Measurements from ENCODE around the gene HMGCLL1. TPM values are rescaled to one million over a fixed set of nuclear protein-coding genes. Genes with fewer than 3 reads are reported as not detected.

HMGCLL1 gene
- total RNA-seq, 1 donor from 2014 or later: 1.2 TPM

DNA sequence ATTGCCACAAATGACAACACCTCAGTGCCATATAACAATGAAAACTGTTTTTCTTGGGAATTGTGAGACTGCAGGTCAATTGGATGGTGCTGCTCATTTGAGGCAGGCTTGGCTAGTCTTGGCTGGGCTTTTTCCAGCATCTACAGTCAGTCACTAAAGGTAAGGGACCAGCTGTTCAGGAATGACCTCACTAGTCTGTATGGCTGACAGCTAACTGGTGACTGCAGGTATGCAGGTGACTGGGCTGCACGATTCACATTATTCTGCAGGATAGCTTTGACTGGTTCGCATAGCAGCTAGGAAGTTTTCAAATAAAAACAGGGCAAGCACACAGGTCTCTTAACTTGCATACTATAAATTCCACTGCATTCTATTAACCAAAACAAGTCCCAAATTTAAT, 22.1 kb upstream of the HMGCLL1 start:
- TF ChIP-seq, protein P1, sequence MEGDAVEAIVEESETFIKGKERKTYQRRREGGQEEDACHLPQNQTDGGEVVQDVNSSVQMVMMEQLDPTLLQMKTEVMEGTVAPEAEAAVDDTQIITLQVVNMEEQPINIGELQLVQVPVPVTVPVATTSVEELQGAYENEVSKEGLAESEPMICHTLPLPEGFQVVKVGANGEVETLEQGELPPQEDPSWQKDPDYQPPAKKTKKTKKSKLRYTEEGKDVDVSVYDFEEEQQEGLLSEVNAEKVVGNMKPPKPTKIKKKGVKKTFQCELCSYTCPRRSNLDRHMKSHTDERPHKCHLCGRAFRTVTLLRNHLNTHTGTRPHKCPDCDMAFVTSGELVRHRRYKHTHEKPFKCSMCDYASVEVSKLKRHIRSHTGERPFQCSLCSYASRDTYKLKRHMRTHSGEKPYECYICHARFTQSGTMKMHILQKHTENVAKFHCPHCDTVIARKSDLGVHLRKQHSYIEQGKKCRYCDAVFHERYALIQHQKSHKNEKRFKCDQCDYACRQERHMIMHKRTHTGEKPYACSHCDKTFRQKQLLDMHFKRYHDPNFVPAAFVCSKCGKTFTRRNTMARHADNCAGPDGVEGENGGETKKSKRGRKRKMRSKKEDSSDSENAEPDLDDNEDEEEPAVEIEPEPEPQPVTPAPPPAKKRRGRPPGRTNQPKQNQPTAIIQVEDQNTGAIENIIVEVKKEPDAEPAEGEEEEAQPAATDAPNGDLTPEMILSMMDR (IDR thresholded peaks at IDR 0.05; ENCODE audit: borderline replicate concordance): no peak
- H3K4me1 ChIP-seq: no peaks in the 10 kb centered on the region
- no peak for DNase-seq
- H3K36me3 ChIP-seq: no peaks in the 10 kb centered on the region
- intact Hi-C loops (cut with micrococcal nuclease): no loop called here
- no peak overlapping the region for H3K4me3 ChIP-seq
- no peaks in the 10 kb centered on the region for H3K9me3 ChIP-seq (replicated peaks)
- no peak overlapping the region for H3K27ac ChIP-seq (replicated peaks)
- no peaks in the 10 kb centered on the region for H3K27me3 ChIP-seq (ENCODE audit: low read depth)

DNA sequence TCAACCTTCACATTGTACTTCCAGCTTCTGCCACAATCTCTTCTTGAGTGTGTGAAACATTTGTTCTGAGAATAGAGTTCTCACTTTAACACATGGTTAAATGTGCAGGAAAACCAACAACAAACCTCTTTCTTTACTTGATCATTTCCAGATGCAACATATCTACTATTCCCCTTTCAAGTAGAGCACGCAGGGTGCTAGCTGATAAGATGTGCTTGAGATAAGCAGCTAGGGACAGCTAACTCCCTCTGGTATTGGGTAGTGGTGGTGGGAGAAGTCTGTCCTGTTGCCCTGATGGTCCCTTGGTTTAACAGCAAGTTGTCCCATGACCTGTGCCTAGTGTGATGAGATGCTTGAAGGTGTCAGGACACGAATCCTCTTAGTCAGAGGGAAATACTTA, 15.4 kb upstream of the HMGCLL1 start:
- no peaks in the 10 kb centered on the region for H3K27me3 ChIP-seq (ENCODE audit: low read depth)
- H3K4me3 ChIP-seq: no peak overlapping the region
- intact Hi-C loops (cut with micrococcal nuclease): no loop called here
- DNase-seq: no peak
- TF ChIP-seq, protein P1 (IDR thresholded peaks at IDR 0.05; ENCODE audit: borderline replicate concordance): no peak
- H3K36me3 ChIP-seq: no peaks in the 10 kb centered on the region
- H3K9me3 ChIP-seq (replicated peaks): peaks cover 14% of the 10 kb centered on the region
- H3K27ac ChIP-seq (replicated peaks): no peak overlapping the region
- no peaks in the 10 kb centered on the region for H3K4me1 ChIP-seq

DNA sequence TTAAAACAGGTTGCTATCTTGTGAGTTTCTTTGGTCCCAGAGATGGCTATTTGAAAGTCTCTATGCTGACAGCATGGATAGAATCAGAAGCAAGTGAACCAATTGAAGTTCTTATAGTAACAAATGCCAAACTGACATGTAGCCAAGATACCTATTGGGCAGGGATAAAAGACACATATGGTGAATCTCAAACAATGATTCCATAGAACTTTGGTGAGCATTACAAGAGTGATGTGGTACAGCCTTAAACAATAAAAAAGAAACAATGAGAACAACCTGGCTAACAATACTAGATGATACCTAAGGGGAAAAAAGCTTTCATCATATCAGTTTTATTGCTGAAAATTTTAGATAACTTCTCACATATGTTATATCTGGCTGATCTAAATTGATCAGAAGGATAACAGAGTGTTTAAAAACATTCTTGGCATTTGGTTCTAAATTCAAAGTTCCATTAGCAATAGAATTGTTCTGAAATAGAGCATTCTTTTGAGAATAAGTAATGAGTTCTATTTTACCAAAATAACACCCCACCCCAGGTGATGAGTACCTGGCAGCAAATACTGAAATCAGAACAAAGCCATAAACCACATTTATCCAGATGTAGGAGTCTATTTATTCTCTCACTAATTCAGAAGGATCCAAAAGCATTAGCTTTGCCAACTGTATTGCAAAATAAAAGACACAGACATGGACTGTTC, 5.8 kb upstream of the HMGCLL1 start:
- H3K27ac ChIP-seq (replicated peaks): no peak overlapping the region
- no peaks in the 10 kb centered on the region for H3K36me3 ChIP-seq
- H3K4me1 ChIP-seq: no peaks in the 10 kb centered on the region
- no peak overlapping the region for H3K4me3 ChIP-seq
- H3K27me3 ChIP-seq (ENCODE audit: low read depth): no peaks in the 10 kb centered on the region
- DNase-seq: no peak
- H3K9me3 ChIP-seq (replicated peaks): peaks cover 4% of the 10 kb centered on the region
- TF ChIP-seq, protein P1 (IDR thresholded peaks at IDR 0.05; ENCODE audit: borderline replicate concordance): no peak
- intact Hi-C loops (cut with micrococcal nuclease): no loop called here

DNA sequence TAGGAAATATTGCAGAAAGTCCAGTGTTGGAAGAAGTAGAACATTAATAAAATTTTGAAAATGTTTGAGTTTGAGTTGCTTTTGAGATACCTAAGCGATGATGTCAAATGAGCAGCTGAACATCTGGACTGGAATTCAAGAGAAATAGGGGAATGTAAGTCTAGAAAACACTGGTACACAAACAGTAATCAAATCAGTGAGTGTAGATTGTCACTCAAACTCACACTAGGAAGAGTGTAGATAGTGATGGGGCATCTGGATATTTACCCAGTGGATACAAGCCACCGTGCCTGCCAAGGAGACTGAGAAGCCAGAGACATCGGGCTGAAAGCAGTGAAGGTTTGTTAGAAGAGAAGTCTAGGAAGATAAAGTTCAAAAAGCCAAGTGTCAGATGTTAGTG, 2.2 kb downstream of the HMGCLL1 start:
- H3K36me3 ChIP-seq: no peaks in the 10 kb centered on the region
- peaks cover 16% of the 10 kb centered on the region for H3K27me3 ChIP-seq (ENCODE audit: low read depth)
- no peaks in the 10 kb centered on the region for H3K4me1 ChIP-seq
- peaks cover 29% of the 10 kb centered on the region for H3K9me3 ChIP-seq (replicated peaks)
- peak overlapping the region; percentile 81 for H3K27ac ChIP-seq (replicated peaks)
- H3K4me3 ChIP-seq: peak overlapping the region; percentile 67
- intact Hi-C loops (cut with micrococcal nuclease): no loop called here
- DNase-seq: no peak
- TF ChIP-seq, protein P1 (IDR thresholded peaks at IDR 0.05; ENCODE audit: borderline replicate concordance): no peak

DNA sequence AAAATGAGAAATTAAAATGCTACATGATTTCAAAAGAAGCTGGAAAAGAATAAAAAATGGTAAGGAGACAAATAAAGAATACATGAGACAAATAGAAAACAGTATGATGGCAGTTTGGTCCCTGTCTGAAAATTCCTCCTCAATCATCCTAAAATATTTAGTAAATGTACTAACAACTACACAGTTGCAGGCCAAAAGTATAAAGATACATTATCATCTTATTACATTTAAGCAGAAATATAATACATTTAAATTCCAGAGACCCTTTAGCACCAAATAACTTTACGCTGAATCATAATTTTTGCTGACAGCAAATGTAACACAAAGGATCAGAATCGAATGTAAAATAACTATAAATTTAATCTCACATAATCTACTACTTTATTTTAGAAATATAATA, 4.4 kb downstream of the HMGCLL1 start:
- H3K4me3 ChIP-seq: no peak overlapping the region
- intact Hi-C loops (cut with micrococcal nuclease): no loop called here
- H3K4me1 ChIP-seq: no peaks in the 10 kb centered on the region
- H3K9me3 ChIP-seq (replicated peaks): peaks cover 29% of the 10 kb centered on the region
- H3K27me3 ChIP-seq (ENCODE audit: low read depth): peaks cover 16% of the 10 kb centered on the region
- no peaks in the 10 kb centered on the region for H3K36me3 ChIP-seq
- H3K27ac ChIP-seq (replicated peaks): no peak overlapping the region
- DNase-seq: no peak
- TF ChIP-seq, protein P1 (IDR thresholded peaks at IDR 0.05; ENCODE audit: borderline replicate concordance): no peak
